BJ (cell line): Measurements from ENCODE around the gene LMAN2. TPM values are rescaled to one million over a fixed set of nuclear protein-coding genes. Genes with fewer than 3 reads are reported as not detected.

ENCODE experiments used
- CTCF ChIA-PET: fragments of 350-600 bp; formaldehyde crosslinking; extraction: SDS; loops from one replicate; lab custom pipeline; 2021; ENCODE audit warnings: antibody characterized with exemption, inconsistent platforms; lab: Yijun Ruan, JAX
- POLR2A ChIA-PET: fragments of 300-600 bp; sonication (Branson Sonifier 250); formaldehyde crosslinking; extraction: SDS; loops from one replicate; lab custom pipeline; 2021; ENCODE audit warnings: antibody characterized with exemption; lab: Charles Lee
- DNase-seq: peaks from one replicate; pipeline ENCODE4 v3.0.0-alpha.2; 2011; ENCODE audit warnings: low read depth
- H3K27me3 ChIP-seq: 2 replicates; pipeline ENCODE4 v1.6.0; 2011; ENCODE audit warnings: low read length; ENCODE audit not compliant: control insufficient read depth, insufficient read depth
- H3K36me3 ChIP-seq: 2 replicates; pipeline ENCODE4 v1.5.1; 2011; ENCODE audit warnings: low read length; ENCODE audit not compliant: control insufficient read depth, insufficient read depth
- H3K4me3 ChIP-seq: 2 replicates; pipeline ENCODE4 v1.5.1; 2011; ENCODE audit warnings: low read depth, mild to moderate bottlenecking, control low read depth, low read length
- polyA plus RNA-seq: library from polyadenylated mRNA; depleted of rRNA; stranded (reverse); fragments of >200 nt; gene quantifications from 2 replicates; pipeline ENCODE4 v1.2.3, GENCODE V29; 2011
- TF ChIP-seq, protein P1 (sequence below): IDR thresholded peaks from 2 replicates; pipeline ENCODE4 v1.5.1; 2011; ENCODE audit warnings: low read depth, mild to moderate bottlenecking, control low read depth, inconsistent platforms, low read length, moderate library complexity; ENCODE audit not compliant: insufficient read depth

Gene LMAN2
- polyA plus RNA-seq, 1 experiment, result 248 TPM

DNA sequence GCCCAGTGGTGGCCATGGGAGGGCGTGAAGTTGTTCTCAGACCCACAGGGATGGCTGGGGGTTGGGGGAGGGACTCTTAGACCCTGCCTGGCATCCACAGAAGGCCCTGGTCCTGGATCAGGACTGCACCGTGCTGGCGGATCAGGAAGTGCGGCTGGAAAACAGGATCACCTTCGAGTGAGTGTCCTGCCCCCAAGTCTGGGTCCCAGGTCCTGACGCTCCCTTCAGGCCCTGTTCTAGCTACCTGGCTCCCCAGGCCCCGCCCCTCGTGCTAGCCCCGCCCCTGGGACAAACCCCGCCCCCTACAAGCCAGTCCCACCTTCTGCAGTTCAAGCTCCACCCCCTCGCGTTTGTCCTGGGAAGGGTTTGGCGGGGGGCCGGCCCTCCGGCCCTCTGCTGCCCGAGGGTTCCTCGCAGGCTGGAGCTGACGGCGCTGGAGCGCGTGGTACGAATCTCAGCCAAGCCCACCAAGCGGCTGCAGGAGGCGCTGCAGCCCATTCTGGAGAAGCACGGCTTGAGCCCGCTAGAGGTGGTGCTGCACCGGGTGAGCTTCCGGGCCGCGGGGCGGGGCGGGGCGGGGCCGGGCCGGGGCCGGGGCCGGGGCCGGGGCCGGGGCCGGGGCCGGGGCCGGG, 19.1 kb upstream of the LMAN2 start:
- peak overlapping the region; percentile 49 for H3K4me3 ChIP-seq
- DNase-seq, result peak; percentile 35
- H3K27me3 ChIP-seq, result no peaks in the 10 kb centered on the region; the same call in none of the 2 replicates
- TF ChIP-seq, protein P1, sequence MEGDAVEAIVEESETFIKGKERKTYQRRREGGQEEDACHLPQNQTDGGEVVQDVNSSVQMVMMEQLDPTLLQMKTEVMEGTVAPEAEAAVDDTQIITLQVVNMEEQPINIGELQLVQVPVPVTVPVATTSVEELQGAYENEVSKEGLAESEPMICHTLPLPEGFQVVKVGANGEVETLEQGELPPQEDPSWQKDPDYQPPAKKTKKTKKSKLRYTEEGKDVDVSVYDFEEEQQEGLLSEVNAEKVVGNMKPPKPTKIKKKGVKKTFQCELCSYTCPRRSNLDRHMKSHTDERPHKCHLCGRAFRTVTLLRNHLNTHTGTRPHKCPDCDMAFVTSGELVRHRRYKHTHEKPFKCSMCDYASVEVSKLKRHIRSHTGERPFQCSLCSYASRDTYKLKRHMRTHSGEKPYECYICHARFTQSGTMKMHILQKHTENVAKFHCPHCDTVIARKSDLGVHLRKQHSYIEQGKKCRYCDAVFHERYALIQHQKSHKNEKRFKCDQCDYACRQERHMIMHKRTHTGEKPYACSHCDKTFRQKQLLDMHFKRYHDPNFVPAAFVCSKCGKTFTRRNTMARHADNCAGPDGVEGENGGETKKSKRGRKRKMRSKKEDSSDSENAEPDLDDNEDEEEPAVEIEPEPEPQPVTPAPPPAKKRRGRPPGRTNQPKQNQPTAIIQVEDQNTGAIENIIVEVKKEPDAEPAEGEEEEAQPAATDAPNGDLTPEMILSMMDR, result peak; percentile 68
- H3K36me3 ChIP-seq, result no peaks in the 10 kb centered on the region
- ChIA-PET CTCF (interaction anchor here (0.6 to 5.7 kb wide), 18 partner anchors 9 to 299 kb away, joined by 3 to 50 read pairs (median 5); partner anchors contain the start of genes LMAN2, RGS14 and SLC34A1), POLR2A (no interaction called here)

DNA sequence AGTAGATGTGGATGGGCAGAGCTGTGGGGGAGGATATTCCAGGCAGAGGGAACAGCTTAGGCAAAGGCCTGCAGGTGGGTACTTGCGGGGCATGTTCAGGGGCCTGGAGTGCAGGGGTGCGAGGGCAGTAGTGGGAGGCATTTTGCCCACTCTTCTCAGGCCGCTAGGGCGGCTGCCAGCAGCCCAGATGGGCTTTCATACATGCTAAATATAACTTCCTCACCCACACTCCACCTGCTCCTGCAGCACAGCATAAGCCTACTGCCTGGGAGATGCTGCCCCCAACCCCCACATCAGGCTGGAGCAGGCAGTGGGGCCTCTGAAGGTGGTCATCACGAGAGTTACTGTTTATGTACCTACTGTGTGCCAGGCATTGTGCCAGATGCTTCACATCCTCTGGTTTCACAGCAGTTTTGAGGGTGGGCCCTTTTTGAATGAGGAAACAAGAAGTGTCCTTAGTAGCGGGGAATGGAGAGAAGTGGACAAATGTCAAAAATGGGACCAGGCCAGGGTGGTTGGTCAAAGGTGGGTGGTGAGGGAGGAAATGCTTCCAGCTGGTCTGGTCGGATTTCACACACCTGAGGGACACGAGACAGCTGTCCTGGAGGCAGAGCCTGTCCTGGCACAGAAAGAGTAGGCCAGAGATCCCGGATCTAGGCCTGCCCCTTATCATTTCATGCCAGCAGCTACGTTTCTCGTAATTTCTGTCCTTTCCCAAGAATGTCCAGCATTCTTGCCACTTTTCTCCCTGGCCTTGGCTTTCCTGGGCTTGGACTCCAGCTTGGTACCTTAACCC, 18.4 kb upstream of the LMAN2 start:
- no peak overlapping the region for H3K4me3 ChIP-seq
- TF ChIP-seq, protein P1, result no peak
- no peaks in the 10 kb centered on the region; the same call in none of the 2 replicates for H3K27me3 ChIP-seq
- H3K36me3 ChIP-seq, result no peaks in the 10 kb centered on the region
- CTCF ChIA-PET, result interaction anchor here (0.6 to 5.7 kb wide), 21 partner anchors 10 to 181 kb away, joined by 3 to 50 read pairs (median 4); partner anchors contain the start of genes LMAN2, PFN3, RGS14 and SLC34A1
- POLR2A ChIA-PET, result interaction anchor here (0.7 kb wide), 1 partner anchor 126 kb away, joined by 3 read pairs; no protein-coding TSS in a partner anchor
- DNase-seq, result no peak

DNA sequence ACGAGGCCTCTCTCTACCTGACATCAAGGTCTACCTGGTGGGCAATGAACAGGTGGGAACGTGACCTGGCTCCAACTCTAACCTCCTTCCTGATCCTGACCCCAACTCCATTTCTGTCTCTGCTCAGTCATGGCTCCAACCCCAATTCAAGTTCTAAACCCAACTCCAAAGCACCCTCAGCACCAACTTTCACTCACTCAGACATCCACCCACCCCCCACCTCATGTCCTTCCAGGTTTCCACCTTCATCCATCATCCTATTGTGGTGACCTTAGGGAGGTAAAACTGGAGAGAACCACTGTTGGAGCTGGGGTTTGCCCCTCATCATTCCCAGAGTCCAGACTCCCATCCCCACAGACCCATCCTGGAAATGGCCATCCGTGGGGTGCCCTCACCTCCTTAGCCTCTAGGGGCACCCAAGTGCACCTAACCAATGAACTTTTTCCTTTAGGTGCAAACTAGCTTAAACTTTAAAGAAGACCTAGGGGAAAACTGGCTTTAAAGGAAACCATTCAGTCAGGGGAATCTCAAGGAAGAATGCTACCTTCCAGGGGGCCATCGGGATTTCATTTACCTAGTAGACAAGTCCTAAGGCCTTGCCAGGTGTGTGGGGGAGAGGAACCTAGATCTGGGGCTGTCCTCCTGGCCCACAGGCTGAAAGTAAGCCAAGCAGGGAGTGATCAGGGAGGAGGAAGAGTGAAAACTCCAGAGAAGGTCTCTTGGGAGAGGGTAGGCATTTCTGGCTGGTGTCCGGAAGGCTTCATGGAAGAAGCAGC, 17.6 kb upstream of the LMAN2 start:
- TF ChIP-seq, protein P1, result peak; percentile 75
- no peak for DNase-seq
- Histone ChIP-seq H3K27me3 (no peaks in the 10 kb centered on the region; the same call in none of the 2 replicates), H3K36me3 (no peaks in the 10 kb centered on the region), H3K4me3 (no peak overlapping the region)
- POLR2A ChIA-PET, result no interaction called here
- CTCF ChIA-PET, result interaction anchor here (0.7 to 5.7 kb wide), 16 partner anchors 9 to 133 kb away, joined by 3 to 50 read pairs (median 4); partner anchors contain the start of genes PFN3, RGS14 and SLC34A1

DNA sequence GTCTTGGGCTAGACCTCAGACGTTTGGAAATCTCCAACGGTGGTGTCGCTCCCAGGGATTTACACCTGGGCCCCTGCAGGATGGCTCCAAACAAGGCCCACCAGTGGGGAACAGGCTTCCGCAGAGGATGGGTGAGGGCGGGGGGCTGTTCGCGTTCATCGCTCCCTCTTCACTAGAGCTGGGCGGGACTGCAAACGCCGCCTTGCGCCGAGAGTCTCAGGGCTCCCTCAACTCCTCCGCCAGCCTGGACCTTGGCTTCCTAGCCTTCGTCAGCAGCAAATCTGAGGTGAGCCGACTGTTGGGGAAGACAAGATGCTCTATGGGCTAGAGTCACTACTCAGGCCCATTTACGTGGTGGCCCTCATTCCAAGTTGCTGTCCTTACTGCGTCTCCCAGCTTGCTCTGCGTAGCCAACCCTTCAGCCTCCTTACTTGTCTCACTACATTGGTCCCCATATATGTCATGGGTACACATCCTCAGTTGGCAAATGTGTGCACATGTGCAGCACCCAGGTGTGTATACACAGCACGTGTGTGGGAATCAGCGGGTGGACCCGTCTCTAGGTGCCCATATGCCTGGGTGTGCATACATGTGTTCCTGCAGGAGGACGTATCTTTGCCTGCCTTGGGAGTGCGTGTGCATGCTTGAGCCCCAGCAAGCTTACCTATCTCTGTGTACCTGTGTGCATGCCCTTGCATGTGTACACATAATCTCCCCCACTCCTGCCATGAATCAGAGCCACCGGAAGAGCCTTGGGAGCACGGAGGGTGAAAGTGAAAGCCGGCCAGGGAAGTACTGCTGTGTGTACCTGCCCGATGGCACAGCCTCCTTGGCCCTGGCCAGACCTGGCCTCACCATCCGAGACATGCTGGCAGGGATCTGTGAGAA, 16.8 kb upstream of the LMAN2 start:
- Histone ChIP-seq H3K27me3 (no peaks in the 10 kb centered on the region; the same call in 1 of the 2 replicates), H3K36me3 (no peaks in the 10 kb centered on the region), H3K4me3 (no peak overlapping the region)
- CTCF ChIA-PET, result interaction anchor here (0.8 to 4.7 kb wide), 6 partner anchors 8 to 59 kb away, joined by 4 to 37 read pairs (median 8); partner anchors contain the start of gene RGS14
- no peak for DNase-seq
- POLR2A ChIA-PET, result no interaction called here
- TF ChIP-seq, protein P1, result no peak
